Measurements from ENCODE around the gene ACTG1.
A peak's percentile ranks its signal among the peaks of the same experiment; 100 is the strongest.

DNA sequence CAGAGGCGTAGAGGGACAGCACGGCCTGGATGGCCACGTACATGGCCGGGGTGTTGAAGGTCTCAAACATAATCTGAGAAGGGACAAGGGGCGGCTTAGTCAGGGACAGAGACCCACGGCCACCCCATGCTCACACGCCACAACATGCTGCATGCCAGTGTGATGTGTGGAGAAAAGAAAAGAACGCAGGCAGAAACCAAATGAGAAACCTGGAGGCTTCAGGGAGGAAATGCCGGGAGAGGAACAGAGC, 1.1 kb downstream of the ACTG1 start:
- TF ChIP-seq, protein P1, sequence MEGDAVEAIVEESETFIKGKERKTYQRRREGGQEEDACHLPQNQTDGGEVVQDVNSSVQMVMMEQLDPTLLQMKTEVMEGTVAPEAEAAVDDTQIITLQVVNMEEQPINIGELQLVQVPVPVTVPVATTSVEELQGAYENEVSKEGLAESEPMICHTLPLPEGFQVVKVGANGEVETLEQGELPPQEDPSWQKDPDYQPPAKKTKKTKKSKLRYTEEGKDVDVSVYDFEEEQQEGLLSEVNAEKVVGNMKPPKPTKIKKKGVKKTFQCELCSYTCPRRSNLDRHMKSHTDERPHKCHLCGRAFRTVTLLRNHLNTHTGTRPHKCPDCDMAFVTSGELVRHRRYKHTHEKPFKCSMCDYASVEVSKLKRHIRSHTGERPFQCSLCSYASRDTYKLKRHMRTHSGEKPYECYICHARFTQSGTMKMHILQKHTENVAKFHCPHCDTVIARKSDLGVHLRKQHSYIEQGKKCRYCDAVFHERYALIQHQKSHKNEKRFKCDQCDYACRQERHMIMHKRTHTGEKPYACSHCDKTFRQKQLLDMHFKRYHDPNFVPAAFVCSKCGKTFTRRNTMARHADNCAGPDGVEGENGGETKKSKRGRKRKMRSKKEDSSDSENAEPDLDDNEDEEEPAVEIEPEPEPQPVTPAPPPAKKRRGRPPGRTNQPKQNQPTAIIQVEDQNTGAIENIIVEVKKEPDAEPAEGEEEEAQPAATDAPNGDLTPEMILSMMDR (IDR thresholded peaks at IDR 0.05), result no peak
- no peak for TF ChIP-seq POLR2A (IDR thresholded peaks at IDR 0.05)
- TF ChIP-seq POLR2AphosphoS5 (IDR thresholded peaks at IDR 0.05), result peak in 1 of 3 donors; percentile 0
